ENCODE results near the gene AARSD1. TPM values are rescaled to one million over a fixed set of nuclear protein-coding genes. Genes with fewer than 3 reads are reported as not detected.

Gene AARSD1, protein sequence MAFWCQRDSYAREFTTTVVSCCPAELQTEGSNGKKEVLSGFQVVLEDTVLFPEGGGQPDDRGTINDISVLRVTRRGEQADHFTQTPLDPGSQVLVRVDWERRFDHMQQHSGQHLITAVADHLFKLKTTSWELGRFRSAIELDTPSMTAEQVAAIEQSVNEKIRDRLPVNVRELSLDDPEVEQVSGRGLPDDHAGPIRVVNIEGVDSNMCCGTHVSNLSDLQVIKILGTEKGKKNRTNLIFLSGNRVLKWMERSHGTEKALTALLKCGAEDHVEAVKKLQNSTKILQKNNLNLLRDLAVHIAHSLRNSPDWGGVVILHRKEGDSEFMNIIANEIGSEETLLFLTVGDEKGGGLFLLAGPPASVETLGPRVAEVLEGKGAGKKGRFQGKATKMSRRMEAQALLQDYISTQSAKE
- total RNA-seq (2014; rRNA removed; shearing (Covaris generic)) (25.7 and 28.4 TPM in 2 replicates), polyA plus RNA-seq (2016; fragmentation: Nextera tagmentation; extraction: Ambion mirVana) (69.6 and 74.4 TPM in 2 replicates)
- long read RNA-seq, transcript AARSD1-202 (12 exons, 1,322 nt) = major isoform, 40 of 53 reads
- long read RNA-seq, partial matches to known transcripts = 2 of 53 reads
- long read RNA-seq, other reads (novel, unspliced or antisense) = 11 of 53 reads

DNA sequence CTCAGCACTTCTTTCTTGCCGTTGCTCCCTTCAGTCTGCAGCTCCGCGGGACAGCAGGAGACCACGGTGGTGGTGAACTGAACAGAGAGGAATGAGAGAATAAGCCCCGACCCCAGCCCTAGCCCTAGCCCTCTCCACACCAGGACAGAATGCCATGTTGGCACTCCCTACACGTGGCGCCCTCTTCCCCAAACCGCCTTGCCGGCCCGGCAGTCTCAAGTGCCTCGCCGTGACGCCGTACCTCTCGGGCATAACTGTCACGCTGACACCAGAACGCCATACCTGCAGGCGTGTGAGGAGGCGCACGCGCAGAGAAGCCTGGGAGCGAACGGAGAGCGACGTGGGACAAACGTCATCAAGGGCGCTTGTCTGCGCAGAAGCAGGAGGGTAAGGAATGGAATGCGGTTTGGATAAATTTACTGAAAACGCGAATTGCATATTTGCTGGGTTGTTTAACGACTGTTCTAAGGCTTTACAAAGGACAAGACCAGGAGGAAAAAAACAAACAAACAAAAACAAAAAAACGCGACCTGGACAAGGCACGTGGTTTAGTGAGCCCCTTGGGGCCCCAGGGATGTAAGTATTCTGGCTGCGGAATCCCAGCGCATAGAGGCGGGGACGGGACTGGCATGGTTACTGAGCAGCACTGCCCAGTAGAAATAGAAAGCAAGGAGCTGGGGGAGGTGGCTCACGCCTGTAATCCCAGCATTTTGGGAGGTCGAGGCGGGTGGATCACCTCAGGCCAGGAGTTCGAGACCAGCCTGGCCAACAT, at the start of gene AARSD1:
TSS of gene AARSD1 (minus strand) at position 294 of the 772 bp plus-strand sequence. CDS start at position 280, 14 bp downstream.
- Mint-ChIP-seq H3K4me3 (peak within 1 kb of the TSS; percentile 95), H3K27me3 (ENCODE audit: insufficient read depth, low read depth, poor library complexity) (peaks cover 8% of the 10 kb centered on the region), H3K9me3 (peaks cover 6% of the 10 kb centered on the region; the same call in 1 of the 3 replicates), H3K27ac (peak within 1 kb of the TSS; percentile 96), H3K36me3 (ENCODE audit: low read depth) (peaks cover 37% of the 10 kb centered on the region), H3K4me1 (peaks cover 5% of the 10 kb centered on the region)
- Histone ChIP-seq H2AFZ (peak within 1 kb of the TSS; percentile 66), H4K20me1 (replicated peaks; ENCODE audit: insufficient read depth) (no peaks in the 10 kb centered on the region; the same call in 1 of the 2 replicates), H3K4me3 (peak within 1 kb of the TSS; percentile 80), H3K4me1 (ENCODE audit: insufficient read depth) (peaks cover 7% of the 10 kb centered on the region; the same call in 1 of the 2 replicates), H3F3A (replicated peaks; ENCODE audit: low read depth) (peaks cover 12% of the 10 kb centered on the region; the same call in 1 of the 2 replicates), H3K79me2 (replicated peaks; ENCODE audit: insufficient read depth) (peaks cover 11% of the 10 kb centered on the region), H3K9me2 (ENCODE audit: insufficient read depth) (no peaks in the 10 kb centered on the region), H3K36me3 (ENCODE audit: insufficient read depth) (peaks cover 16% of the 10 kb centered on the region), H3K27ac (ENCODE audit: low read depth) (peak within 1 kb of the TSS; percentile 53), H3K27me3 (ENCODE audit: insufficient read depth) (no peaks in the 10 kb centered on the region), H3K4me2 (peak within 1 kb of the TSS; percentile 92)
- DNase-seq (ENCODE audit: low spot score) (peak; percentile 97), ATAC-seq (peak; percentile 94)
- TF ChIP-seq CREB1 (CRISPR knock-in tag; IDR thresholded peaks at IDR 0.05; ENCODE audit: low read depth) (peak; percentile 94), POLR2AphosphoS5 (IDR thresholded peaks at IDR 0.05; ENCODE audit: low read depth) (peak; percentile 99)
- TF ChIP-seq, protein P1, sequence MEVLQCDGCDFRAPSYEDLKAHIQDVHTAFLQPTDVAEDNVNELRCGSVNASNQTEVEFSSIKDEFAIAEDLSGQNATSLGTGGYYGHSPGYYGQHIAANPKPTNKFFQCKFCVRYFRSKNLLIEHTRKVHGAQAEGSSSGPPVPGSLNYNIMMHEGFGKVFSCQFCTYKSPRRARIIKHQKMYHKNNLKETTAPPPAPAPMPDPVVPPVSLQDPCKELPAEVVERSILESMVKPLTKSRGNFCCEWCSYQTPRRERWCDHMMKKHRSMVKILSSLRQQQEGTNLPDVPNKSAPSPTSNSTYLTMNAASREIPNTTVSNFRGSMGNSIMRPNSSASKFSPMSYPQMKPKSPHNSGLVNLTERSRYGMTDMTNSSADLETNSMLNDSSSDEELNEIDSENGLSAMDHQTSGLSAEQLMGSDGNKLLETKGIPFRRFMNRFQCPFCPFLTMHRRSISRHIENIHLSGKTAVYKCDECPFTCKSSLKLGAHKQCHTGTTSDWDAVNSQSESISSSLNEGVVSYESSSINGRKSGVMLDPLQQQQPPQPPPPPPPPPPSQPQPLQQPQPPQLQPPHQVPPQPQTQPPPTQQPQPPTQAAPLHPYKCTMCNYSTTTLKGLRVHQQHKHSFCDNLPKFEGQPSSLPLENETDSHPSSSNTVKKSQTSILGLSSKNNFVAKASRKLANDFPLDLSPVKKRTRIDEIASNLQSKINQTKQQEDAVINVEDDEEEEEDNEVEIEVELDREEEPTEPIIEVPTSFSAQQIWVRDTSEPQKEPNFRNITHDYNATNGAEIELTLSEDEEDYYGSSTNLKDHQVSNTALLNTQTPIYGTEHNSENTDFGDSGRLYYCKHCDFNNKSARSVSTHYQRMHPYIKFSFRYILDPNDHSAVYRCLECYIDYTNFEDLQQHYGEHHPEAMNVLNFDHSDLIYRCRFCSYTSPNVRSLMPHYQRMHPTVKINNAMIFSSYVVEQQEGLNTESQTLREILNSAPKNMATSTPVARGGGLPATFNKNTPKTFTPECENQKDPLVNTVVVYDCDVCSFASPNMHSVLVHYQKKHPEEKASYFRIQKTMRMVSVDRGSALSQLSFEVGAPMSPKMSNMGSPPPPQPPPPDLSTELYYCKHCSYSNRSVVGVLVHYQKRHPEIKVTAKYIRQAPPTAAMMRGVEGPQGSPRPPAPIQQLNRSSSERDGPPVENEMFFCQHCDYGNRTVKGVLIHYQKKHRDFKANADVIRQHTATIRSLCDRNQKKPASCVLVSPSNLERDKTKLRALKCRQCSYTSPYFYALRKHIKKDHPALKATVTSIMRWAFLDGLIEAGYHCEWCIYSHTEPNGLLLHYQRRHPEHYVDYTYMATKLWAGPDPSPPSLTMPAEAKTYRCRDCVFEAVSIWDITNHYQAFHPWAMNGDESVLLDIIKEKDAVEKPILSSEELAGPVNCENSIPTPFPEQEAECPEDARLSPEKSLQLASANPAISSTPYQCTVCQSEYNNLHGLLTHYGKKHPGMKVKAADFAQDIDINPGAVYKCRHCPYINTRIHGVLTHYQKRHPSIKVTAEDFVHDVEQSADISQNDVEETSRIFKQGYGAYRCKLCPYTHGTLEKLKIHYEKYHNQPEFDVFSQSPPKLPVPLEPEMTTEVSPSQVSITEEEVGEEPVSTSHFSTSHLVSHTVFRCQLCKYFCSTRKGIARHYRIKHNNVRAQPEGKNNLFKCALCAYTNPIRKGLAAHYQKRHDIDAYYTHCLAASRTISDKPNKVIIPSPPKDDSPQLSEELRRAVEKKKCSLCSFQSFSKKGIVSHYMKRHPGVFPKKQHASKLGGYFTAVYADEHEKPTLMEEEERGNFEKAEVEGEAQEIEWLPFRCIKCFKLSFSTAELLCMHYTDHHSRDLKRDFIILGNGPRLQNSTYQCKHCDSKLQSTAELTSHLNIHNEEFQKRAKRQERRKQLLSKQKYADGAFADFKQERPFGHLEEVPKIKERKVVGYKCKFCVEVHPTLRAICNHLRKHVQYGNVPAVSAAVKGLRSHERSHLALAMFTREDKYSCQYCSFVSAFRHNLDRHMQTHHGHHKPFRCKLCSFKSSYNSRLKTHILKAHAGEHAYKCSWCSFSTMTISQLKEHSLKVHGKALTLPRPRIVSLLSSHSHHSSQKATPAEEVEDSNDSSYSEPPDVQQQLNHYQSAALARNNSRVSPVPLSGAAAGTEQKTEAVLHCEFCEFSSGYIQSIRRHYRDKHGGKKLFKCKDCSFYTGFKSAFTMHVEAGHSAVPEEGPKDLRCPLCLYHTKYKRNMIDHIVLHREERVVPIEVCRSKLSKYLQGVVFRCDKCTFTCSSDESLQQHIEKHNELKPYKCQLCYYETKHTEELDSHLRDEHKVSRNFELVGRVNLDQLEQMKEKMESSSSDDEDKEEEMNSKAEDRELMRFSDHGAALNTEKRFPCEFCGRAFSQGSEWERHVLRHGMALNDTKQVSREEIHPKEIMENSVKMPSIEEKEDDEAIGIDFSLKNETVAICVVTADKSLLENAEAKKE (CRISPR knock-in tag; IDR thresholded peaks at IDR 0.05) = no peak
- TF ChIP-seq, protein P2, sequence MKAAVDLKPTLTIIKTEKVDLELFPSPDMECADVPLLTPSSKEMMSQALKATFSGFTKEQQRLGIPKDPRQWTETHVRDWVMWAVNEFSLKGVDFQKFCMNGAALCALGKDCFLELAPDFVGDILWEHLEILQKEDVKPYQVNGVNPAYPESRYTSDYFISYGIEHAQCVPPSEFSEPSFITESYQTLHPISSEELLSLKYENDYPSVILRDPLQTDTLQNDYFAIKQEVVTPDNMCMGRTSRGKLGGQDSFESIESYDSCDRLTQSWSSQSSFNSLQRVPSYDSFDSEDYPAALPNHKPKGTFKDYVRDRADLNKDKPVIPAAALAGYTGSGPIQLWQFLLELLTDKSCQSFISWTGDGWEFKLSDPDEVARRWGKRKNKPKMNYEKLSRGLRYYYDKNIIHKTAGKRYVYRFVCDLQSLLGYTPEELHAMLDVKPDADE (IDR thresholded peaks at IDR 0.05) = 0 out of 2 replicates have a peak, but pooled peaks have one; percentile 22

Data from GM23338 (cell line).